ENCODE results near the gene EML1. TPM values are rescaled to one million over a fixed set of nuclear protein-coding genes. Genes with fewer than 3 reads are reported as not detected.

Gene EML1
- total RNA-seq, 1 experiment from 2014 or later = 12.0 TPM

DNA sequence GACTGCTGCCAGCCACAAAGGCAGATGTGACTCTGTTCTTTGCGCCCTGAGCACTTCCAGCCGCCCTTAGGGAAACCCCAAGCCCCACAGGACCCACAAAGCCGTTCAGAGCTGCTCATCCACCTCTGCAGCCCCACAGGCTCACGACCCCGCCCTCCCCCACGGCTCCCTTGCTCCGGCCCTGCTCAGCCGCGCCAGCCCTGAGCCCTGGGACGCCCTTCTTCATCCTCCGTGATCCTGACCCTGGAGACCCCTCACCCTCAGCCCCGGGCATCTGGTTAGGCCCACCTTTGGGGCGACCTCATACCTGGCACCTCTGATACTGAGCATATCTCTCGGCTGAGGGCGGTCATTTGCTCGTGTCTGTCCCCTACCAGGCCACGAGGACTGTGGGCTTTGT lies 146.2 kb downstream of the EML1 start:
- Histone ChIP-seq H3K27ac (ENCODE audit: low read length) (no peak overlapping the region), H3F3A (ENCODE audit: low read length, unreplicated experiment) (no peaks in the 10 kb centered on the region), H4K20me1 (ENCODE audit: low read length) (no peaks in the 10 kb centered on the region), H3K9me3 (ENCODE audit: low read length) (no peaks in the 10 kb centered on the region), H3K9me2 (replicated peaks; ENCODE audit: low read length) (no peaks in the 10 kb centered on the region), H3K4me3 (ENCODE audit: low read length) (no peak overlapping the region), H3K4me2 (ENCODE audit: low read length) (no peak overlapping the region), H3K9ac (ENCODE audit: low read length) (no peak overlapping the region), H3K79me2 (ENCODE audit: low read length) (no peaks in the 10 kb centered on the region), H3K27me3 (ENCODE audit: low read length) (no peaks in the 10 kb centered on the region), H2AFZ (ENCODE audit: low read length) (no peak overlapping the region), H3K36me3 (ENCODE audit: low read depth, low read length) (no peaks in the 10 kb centered on the region), H3K4me1 (ENCODE audit: insufficient read depth, low read length) (no peaks in the 10 kb centered on the region)
- CTCF ChIA-PET = no interaction called here
- POLR2A ChIA-PET (ENCODE audit: unreplicated experiment) = no interaction called here
- no peak for DNase-seq
- no peak for ATAC-seq
- TF ChIP-seq EZH2phosphoT487 (IDR thresholded peaks at IDR 0.05; ENCODE audit: borderline replicate concordance, low read length) (no peak), EZH2 (IDR thresholded peaks at IDR 0.05; ENCODE audit: low read length, unreplicated experiment) (no peak)
- TF ChIP-seq, protein P1, sequence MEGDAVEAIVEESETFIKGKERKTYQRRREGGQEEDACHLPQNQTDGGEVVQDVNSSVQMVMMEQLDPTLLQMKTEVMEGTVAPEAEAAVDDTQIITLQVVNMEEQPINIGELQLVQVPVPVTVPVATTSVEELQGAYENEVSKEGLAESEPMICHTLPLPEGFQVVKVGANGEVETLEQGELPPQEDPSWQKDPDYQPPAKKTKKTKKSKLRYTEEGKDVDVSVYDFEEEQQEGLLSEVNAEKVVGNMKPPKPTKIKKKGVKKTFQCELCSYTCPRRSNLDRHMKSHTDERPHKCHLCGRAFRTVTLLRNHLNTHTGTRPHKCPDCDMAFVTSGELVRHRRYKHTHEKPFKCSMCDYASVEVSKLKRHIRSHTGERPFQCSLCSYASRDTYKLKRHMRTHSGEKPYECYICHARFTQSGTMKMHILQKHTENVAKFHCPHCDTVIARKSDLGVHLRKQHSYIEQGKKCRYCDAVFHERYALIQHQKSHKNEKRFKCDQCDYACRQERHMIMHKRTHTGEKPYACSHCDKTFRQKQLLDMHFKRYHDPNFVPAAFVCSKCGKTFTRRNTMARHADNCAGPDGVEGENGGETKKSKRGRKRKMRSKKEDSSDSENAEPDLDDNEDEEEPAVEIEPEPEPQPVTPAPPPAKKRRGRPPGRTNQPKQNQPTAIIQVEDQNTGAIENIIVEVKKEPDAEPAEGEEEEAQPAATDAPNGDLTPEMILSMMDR (conservative IDR thresholded peaks at IDR 0.05; ENCODE audit: low read depth, low read length) = no peak
- intact Hi-C loops (cut with micrococcal nuclease) = no loop called here
- no TSS peak for BruUV-seq (replicated peaks)

DNA sequence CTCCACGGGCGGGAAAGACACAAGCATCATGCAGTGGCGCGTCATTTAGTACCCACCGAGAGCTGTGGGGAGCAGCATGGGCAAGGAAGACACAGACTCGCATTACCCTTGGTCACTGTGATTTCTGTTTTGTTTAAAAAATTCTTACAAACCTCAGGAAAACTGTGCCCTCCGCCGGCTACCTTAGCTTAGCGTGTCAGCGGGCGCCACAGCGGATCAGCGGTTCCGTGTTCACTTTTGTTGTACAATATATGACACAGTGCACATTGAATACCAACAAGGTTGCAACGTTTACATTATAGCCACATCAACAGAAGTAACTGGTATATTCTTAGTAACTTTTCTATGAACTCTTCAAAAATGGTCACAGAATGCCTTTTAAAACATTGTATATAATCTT lies 146.9 kb downstream of the EML1 start:
- CTCF ChIA-PET = no interaction called here
- no peak overlapping the region for H2AFZ ChIP-seq (ENCODE audit: low read length)
- no peaks in the 10 kb centered on the region for H3K9me3 ChIP-seq (ENCODE audit: low read length)
- no peak overlapping the region for H3K9ac ChIP-seq (ENCODE audit: low read length)
- no peak for DNase-seq
- no peaks in the 10 kb centered on the region for H3F3A ChIP-seq (ENCODE audit: low read length, unreplicated experiment)
- no peak overlapping the region for H3K4me3 ChIP-seq (ENCODE audit: low read length)
- intact Hi-C loops (cut with micrococcal nuclease) = no loop called here
- H3K79me2 ChIP-seq (ENCODE audit: low read length) = no peaks in the 10 kb centered on the region
- no peak for ATAC-seq
- no peaks in the 10 kb centered on the region for H3K4me1 ChIP-seq (ENCODE audit: insufficient read depth, low read length)
- POLR2A ChIA-PET (ENCODE audit: unreplicated experiment) = no interaction called here
- no peak overlapping the region for H3K4me2 ChIP-seq (ENCODE audit: low read length)
- BruUV-seq (replicated peaks) = no TSS peak
- H3K27ac ChIP-seq (ENCODE audit: low read length) = no peak overlapping the region
- H3K9me2 ChIP-seq (replicated peaks; ENCODE audit: low read length) = no peaks in the 10 kb centered on the region
- no peaks in the 10 kb centered on the region for H3K36me3 ChIP-seq (ENCODE audit: low read depth, low read length)
- TF ChIP-seq, protein P1 (conservative IDR thresholded peaks at IDR 0.05; ENCODE audit: low read depth, low read length) = no peak
- TF ChIP-seq EZH2 (IDR thresholded peaks at IDR 0.05; ENCODE audit: low read length, unreplicated experiment) (no peak), EZH2phosphoT487 (IDR thresholded peaks at IDR 0.05; ENCODE audit: borderline replicate concordance, low read length) (no peak)
- no peaks in the 10 kb centered on the region for H3K27me3 ChIP-seq (ENCODE audit: low read length)
- H4K20me1 ChIP-seq (ENCODE audit: low read length) = no peaks in the 10 kb centered on the region

DNA sequence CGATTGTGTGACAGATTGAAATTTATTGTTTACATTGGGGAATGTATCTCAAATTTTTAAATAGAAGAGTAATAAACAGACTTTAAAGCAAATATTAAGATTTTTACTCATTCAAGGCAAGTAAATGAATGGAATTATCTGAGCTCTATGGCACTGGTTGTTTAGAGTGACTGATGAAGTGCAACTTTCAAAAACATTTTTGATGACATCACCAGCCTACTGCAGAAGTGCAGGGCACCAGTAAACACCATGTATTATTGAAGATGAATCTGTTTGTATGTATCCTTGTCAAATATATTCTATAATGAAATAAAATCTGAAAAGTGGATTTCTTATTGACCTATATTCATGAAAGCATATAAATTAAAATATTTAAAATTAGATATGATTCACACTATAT lies 148.0 kb downstream of the EML1 start:
- no peak for ATAC-seq
- Histone ChIP-seq H2AFZ (ENCODE audit: low read length) (no peak overlapping the region), H3K27me3 (ENCODE audit: low read length) (no peaks in the 10 kb centered on the region), H3K27ac (ENCODE audit: low read length) (no peak overlapping the region), H3K79me2 (ENCODE audit: low read length) (no peaks in the 10 kb centered on the region), H3K9me2 (replicated peaks; ENCODE audit: low read length) (no peaks in the 10 kb centered on the region), H3K9ac (ENCODE audit: low read length) (no peak overlapping the region), H3F3A (ENCODE audit: low read length, unreplicated experiment) (no peaks in the 10 kb centered on the region), H3K4me2 (ENCODE audit: low read length) (no peak overlapping the region), H3K4me3 (ENCODE audit: low read length) (no peak overlapping the region), H3K36me3 (ENCODE audit: low read depth, low read length) (no peaks in the 10 kb centered on the region), H3K9me3 (ENCODE audit: low read length) (no peaks in the 10 kb centered on the region), H4K20me1 (ENCODE audit: low read length) (no peaks in the 10 kb centered on the region), H3K4me1 (ENCODE audit: insufficient read depth, low read length) (no peaks in the 10 kb centered on the region)
- ChIA-PET POLR2A (ENCODE audit: unreplicated experiment) (no interaction called here), CTCF (no interaction called here)
- TF ChIP-seq EZH2phosphoT487 (IDR thresholded peaks at IDR 0.05; ENCODE audit: borderline replicate concordance, low read length) (no peak), EZH2 (IDR thresholded peaks at IDR 0.05; ENCODE audit: low read length, unreplicated experiment) (no peak)
- TF ChIP-seq, protein P1 (conservative IDR thresholded peaks at IDR 0.05; ENCODE audit: low read depth, low read length) = no peak
- BruUV-seq (replicated peaks) = no TSS peak
- no peak for DNase-seq
- intact Hi-C loops (cut with micrococcal nuclease) = no loop called here

All from PC-3 (cell line).